ENCODE data around the gene TEX54.
A peak's percentile ranks its signal among the peaks of the same experiment; 100 is the strongest.
"Not testable (repeated sequence)": the region's sequence is repeated elsewhere in the genome, so short reads cannot be mapped to it uniquely, and the experiment has no call there.

Gene TEX54

DNA sequence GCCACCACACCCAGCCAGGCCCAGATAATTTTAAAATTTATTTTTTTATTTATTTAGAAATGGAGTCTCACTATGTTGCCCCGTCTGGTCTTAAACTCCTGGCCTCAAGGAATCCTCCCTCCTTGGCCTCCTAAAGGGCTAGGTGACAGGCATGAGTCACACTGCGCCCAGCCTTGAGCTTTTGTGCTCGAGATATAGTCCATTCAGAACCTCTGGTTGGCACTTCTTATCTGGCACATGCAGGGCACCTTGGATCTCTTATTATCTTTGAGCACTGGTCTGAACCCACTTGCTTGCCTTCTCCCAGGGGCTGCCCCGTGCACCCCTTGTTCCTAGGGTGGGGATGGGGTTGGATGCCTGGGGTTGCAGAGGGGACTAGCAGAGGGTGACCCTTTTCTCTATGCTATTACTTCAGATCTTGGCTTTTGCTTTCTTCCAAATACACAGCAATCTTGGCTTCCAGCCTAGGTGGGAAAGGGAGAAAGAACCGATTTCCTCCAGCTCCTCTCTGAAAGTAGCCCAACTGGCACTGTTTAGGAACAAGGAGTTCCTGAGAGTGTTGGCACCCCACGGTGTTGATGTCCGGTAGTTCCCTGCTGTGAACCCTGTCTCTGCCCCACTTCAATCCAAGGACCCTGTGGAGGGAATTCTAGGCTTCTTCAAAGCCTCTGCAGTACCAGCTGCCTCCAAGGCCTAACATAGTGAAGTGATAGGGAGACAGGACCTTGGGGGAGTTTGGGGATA is 46.8 kb upstream of the TEX54 start:
- peak overlapping the region; percentile 100 for H3K4me3 ChIP-seq (ENCODE audit: low read depth, low read length)
- peak; percentile 48 for DNase-seq (ENCODE audit: low read depth)

DNA sequence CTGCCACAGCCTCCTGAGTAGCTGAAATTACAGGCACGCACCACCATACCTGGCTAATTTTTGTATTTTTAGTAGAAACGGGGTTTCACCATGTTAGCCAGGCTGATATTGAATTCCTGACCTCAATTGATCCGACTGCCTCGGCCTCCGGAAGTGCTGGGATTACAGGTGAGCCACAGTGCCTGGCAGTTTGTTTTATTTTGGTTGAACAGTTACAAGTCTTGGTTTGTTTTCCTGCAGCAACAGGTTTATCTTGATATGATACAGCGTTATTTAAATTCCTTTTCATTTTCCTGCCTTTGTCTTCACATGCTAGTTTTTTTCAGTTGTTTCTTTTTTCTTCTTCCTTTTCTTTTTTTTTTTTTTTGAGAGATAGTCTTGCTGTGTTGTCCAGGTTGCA is 44.1 kb upstream of the TEX54 start:
- no peak overlapping the region for H3K4me3 ChIP-seq (ENCODE audit: low read depth, low read length)
- no peak for DNase-seq (ENCODE audit: low read depth)
- TF ChIP-seq, protein P1, sequence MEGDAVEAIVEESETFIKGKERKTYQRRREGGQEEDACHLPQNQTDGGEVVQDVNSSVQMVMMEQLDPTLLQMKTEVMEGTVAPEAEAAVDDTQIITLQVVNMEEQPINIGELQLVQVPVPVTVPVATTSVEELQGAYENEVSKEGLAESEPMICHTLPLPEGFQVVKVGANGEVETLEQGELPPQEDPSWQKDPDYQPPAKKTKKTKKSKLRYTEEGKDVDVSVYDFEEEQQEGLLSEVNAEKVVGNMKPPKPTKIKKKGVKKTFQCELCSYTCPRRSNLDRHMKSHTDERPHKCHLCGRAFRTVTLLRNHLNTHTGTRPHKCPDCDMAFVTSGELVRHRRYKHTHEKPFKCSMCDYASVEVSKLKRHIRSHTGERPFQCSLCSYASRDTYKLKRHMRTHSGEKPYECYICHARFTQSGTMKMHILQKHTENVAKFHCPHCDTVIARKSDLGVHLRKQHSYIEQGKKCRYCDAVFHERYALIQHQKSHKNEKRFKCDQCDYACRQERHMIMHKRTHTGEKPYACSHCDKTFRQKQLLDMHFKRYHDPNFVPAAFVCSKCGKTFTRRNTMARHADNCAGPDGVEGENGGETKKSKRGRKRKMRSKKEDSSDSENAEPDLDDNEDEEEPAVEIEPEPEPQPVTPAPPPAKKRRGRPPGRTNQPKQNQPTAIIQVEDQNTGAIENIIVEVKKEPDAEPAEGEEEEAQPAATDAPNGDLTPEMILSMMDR (conservative IDR thresholded peaks at IDR 0.05; ENCODE audit: low read depth, low read length): no peak

More for the DNA sequence above, 46.8 kb upstream of the TEX54 start:
- TF ChIP-seq, protein P1 (conservative IDR thresholded peaks at IDR 0.05; ENCODE audit: low read depth, low read length): no peak

DNA sequence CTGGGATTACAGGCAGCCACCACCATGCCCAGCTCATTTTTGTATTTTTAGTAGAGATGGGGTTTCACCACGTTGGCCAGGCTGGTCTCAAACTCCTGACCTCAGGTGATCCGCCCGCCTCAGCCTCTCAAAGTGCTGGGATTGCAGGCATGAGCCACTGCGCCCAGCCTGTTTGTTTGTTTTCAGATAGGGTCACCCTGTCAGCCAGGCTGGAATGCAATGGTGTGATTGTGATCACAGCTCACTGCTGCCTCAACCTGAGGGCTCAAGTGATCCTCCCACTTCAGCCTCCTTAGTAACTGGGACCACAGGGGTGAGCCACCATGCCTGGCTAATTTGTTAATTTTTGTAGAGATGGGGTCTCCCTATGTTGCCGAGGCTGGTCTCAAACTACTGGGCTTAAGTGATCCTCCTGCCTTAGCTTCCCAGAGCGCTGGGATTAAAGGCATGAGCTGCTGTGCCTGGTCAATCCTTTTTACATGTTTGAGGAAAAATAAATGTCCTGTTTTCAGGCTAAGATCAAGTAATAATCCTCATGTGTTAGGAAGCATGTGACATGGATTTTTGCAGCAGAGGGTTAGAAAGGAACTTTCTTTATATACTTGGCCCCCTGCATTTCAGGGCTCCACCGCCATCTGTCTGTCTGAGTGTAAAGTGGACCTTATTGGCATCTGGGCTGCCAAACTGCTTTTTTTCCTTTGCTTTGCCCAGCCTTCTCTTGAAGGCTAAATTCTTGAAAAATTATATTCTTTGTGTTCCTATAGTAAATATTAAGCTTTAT is 43.2 kb upstream of the TEX54 start:
- peak; percentile 31 for DNase-seq (ENCODE audit: low read depth)
- TF ChIP-seq, protein P1 (conservative IDR thresholded peaks at IDR 0.05; ENCODE audit: low read depth, low read length): peak; percentile 32
- no peak overlapping the region for H3K4me3 ChIP-seq (ENCODE audit: low read depth, low read length)

DNA sequence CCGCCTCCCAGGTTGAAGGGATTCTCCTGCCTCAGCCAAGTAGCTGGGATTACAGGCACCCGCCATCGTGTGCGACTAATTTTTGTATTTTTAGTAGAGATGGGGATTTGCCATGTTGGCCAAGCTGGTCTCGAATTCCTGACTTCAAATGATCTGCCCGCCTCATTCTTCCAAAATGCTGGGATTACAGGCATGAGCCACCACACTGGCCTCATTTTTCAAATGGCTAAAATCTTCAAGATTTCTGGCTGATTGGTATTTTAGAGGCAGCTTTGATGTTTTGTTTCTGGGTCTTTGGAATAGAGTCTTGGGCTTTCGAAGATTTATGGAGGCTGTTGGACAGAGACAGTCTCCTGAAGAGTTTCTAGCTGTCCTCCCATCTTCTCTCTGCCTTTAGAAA is 42.2 kb upstream of the TEX54 start:
- H3K4me3 ChIP-seq (ENCODE audit: low read depth, low read length): no peak overlapping the region
- DNase-seq (ENCODE audit: low read depth): no peak
- TF ChIP-seq, protein P1 (conservative IDR thresholded peaks at IDR 0.05; ENCODE audit: low read depth, low read length): no peak

DNA sequence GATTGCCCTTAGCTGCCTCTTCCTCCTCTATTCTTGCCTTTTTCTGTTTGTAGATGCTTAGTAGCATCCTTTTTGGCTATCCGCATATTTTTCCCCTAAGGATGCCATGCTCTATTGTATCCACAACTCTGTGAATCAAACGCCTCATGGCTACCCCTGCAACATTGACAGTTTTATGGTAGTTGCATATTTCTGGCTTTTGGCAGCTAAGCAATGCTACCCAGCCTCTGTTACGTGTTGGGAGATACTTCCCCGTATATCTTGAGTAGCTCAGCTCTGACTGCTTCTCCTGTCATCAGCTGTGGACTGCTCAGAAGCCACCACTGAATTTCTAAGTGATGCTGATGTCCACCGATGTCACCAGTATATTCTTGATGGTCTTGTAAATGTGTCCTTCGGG is 33.0 kb upstream of the TEX54 start:
- TF ChIP-seq, protein P1 (conservative IDR thresholded peaks at IDR 0.05; ENCODE audit: low read depth, low read length): no peak
- no peak overlapping the region for H3K4me3 ChIP-seq (ENCODE audit: low read depth, low read length)
- DNase-seq (ENCODE audit: low read depth): no peak

DNA sequence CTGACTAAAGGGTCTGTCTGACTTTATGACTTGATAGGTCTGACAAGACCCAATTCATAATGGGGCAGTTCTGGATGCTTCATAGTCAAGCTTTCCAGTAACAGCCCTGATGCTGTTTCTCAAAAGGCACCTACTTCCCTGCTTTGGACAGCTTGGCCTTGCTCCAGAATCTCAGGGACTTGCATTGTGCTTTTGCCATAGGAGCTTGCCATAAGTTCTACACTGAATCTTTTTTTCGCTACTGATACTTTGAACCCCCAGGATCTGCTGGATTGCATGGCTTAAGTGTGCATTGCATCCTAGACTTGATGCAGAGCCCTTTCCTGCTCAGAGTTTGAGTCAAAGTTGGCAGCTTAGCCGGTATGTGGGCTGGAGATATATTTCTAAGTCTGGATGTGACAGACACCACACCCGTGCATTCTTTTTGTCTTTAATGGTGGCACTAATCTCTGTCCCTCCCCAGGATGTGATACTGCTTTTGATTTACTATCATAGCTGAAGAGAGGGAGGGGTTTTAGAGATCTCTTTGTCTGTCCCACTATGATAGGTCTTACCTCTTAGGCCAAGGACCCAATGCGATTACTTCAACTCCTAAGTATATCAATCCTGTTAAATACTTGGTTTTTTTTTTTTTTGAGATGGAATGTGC is 31.2 kb upstream of the TEX54 start:
- TF ChIP-seq, protein P1 (conservative IDR thresholded peaks at IDR 0.05; ENCODE audit: low read depth, low read length): no peak
- no peak for DNase-seq (ENCODE audit: low read depth)
- no peak overlapping the region for H3K4me3 ChIP-seq (ENCODE audit: low read depth, low read length)

DNA sequence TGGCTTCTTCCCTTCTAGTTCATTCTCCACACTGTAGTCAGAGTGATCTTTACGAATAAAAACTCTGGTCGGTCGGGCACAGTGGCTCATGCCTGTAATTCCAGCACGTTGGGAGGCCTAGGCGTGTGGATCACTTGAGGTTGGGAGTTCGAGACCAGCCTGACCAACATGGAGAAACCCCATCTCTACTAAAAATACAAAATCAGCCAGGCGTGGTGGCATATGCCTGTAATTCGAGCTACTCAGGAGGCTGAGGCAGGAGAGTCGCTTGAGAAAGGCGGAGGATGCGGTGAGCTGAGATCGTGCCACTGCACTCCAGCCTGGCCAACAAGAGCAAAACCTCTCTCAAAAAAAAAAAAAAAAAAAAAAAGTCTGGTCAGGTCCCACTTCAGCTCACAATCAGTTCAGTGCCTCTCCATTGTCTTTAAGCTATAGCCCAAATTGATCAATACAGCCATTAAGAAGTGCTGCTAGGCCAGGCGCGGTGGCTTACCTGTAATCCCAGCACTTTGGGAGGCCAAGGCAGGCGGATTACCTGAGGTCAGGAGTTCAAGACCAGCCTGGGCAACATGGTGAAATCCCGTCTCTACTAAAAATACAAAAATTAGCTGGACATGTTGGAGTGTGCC is 29.0 kb upstream of the TEX54 start:
- DNase-seq (ENCODE audit: low read depth); H3K4me3 ChIP-seq (ENCODE audit: low read depth, low read length): not testable (repeated sequence)
